Right lobe of liver (tissue), 4 donors: ENCODE data around the gene WWP2.
"Not testable (repeated sequence)": the region's sequence is repeated elsewhere in the genome, so short reads cannot be mapped to it uniquely, and the experiment has no call there.

Source experiments
- CTCF ChIP-seq, 4 donors: fragments of 200-600 bp in 3 of 4; fragments of 450-650 bp in 1 of 4; IDR thresholded peaks; one replicate each; pipeline versions ENCODE4 v1.5.1 to v1.8.0; 2016 to 2022; ENCODE audit warnings: antibody characterized with exemption in 4 of 4, mild to moderate bottlenecking in 2 of 4
- POLR2A ChIP-seq: fragments of 450-650 bp; IDR thresholded peaks from one replicate; pipeline ENCODE4 v1.6.1; 2017; ENCODE audit warnings: antibody characterized with exemption, mild to moderate bottlenecking
- donor health status: DM: no; HTN: no; CAD: no.
- donor health status: DM: no; HTN: no; CAD: no.
- donor health status: DM: no; HTN: yes; CAD: no.

- TF ChIP-seq CTCF (IDR thresholded peaks at IDR 0.05); POLR2A: not testable (repeated sequence)
Measured at GRCh38 chr16:69806776-69807175, 44.6 kb downstream of the WWP2 start.
